Left ventricle myocardium inferior (tissue), 1 donor: ENCODE results near the gene TSPAN7. TPM values are rescaled to one million over a fixed set of nuclear protein-coding genes. Genes with fewer than 3 reads are reported as not detected.
A peak's percentile ranks its signal among the peaks of the same experiment; 100 is the strongest.

Experiments used
- DNase-seq: peaks from one replicate; pipeline ENCODE4 v3.0.0-alpha.2; 2020
- H3K27ac ChIP-seq: fragments of 200-600 bp; replicated peaks from 2 replicates; pipeline ENCODE4 v1.8.0; 2021
- H3K27me3 ChIP-seq: fragments of 200-600 bp; 2 replicates; pipeline ENCODE4 v1.8.0; 2021; ENCODE audit warnings: low read depth
- H3K36me3 ChIP-seq: fragments of 200-600 bp; 2 replicates; pipeline ENCODE4 v1.8.0; 2021
- H3K4me1 ChIP-seq: fragments of 200-600 bp; 2 replicates; pipeline ENCODE4 v1.8.0; 2021
- H3K4me3 ChIP-seq: fragments of 200-600 bp; 2 replicates; pipeline ENCODE4 v1.8.0; 2021; ENCODE audit warnings: mild to moderate bottlenecking, moderate library complexity
- H3K9me3 ChIP-seq: fragments of 200-600 bp; replicated peaks from 2 replicates; pipeline ENCODE4 v1.8.0; 2021
- CTCF ChIP-seq: fragments of 200-600 bp; IDR thresholded peaks from 2 replicates; pipeline ENCODE4 v1.8.0; 2021; ENCODE audit warnings: antibody characterized with exemption, mild to moderate bottlenecking, borderline replicate concordance
- intact Hi-C: fragments of 100-400 bp; cut with micrococcal nuclease; formaldehyde crosslinking; loops from one replicate; pipeline ENCODE4 v1.11.0; 2022
- total RNA-seq: library from RNA; stranded (reverse); fragmentation: NEBNext Ultra II Directional; extraction: Animal tissue kit (Norgen Biotek cat#: 25700); gene quantifications from one replicate; pipeline ENCODE4 v1.2.1, GENCODE V29; 2021
- donor health status: DM: no; HTN: yes; CAD: no; lungs with severe emphysema.

The TSPAN7 gene
- total RNA-seq, 1 donor from 2014 or later: 14.8 TPM

DNA sequence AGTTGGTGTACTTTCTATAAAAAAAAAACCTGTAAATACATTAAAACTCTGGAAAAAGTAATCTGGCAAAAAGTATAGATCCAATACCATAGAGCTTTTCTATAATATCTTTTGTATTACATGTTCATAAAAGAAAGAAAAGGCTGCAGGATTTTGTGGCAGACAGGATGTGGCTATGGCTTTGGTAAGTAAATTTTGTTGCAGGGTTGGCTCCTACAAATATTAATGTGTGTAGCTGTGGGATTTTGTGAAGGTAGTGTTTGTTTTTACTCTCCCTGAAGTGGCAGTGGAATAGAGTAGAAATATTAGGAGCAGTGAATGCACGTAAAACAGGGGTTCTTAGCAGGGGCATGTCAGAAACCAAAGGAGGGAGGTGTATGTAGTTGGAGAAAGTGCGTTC lies 84.8 kb downstream of the TSPAN7 start:
- intact Hi-C loops: no loop called here
- H3K4me3 ChIP-seq: no peak overlapping the region
- H3K36me3 ChIP-seq: no peaks in the 10 kb centered on the region
- no peak overlapping the region for H3K27ac ChIP-seq
- TF ChIP-seq CTCF: no peak
- no peaks in the 10 kb centered on the region for H3K9me3 ChIP-seq
- DNase-seq: no peak
- no peaks in the 10 kb centered on the region for H3K27me3 ChIP-seq
- peaks cover 13% of the 10 kb centered on the region for H3K4me1 ChIP-seq

DNA sequence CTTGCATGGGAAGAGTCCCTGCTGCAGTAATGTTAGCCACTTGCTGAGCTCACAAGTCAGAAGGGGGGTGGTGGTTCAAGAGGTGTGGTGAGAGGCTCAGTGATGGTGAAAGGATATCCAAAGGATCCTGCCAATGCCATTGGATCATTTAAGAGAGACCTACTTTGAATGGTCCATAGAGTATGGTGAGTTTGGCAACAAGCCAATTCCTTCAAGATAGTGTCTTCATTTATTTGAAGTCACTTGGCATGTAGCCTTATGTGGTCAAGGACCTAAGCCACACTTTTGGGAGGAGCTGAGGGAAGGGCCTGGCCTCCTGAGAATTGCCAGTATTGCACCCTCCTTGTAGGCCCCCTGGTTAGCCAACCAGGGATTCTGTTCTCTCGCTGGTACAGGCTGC lies 87.9 kb downstream of the TSPAN7 start:
- intact Hi-C loops: no loop called here

DNA sequence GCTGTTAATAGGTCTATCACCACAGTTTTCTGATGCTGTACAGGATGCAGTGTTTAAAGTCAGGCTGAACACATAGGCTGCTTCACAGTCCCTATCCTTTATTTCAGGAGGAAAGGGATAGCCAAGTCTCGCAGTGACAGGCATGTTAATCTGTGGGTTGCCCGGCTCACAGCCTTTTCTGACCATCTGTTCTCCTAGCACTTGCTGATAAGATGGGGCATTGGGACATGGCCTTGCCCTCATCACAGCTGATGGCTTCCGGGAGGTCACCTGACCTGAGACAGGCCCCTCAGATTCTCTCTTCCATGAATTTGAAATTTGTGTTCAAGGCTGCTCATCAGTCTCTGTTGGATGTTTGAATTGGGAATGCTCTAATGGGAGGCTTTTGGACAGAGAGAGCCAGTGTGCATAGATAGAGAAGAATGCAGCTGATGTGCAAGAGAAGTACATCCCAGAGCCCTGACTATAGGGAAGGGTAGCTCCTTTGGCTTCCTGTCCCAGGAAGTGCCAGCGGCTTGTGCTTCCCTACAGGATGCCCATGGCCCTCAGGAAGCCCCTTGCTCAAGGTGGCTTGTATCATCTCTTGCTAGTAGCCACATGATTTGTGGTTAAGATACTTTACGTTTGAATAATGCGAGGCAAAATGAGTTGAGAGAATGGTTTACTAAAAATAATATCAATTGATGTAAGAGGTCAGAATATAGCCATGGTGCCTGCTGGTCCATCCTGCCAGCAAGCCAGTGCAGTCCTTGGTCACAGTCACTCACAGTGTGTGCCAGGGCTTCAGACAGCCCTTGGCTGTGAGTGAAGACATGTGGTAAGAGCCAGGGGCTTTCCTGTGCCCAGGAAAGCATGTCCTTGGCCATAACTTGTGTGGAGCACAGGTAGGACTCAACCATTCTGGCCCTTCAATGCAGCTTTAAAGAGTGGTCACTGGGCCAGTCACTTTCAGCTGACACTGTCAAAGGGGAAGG lies 88.6 kb downstream of the TSPAN7 start:
- DNase-seq: no peak
- H3K4me1 ChIP-seq: peaks cover 13% of the 10 kb centered on the region
- intact Hi-C loops: no loop called here
- H3K9me3 ChIP-seq: no peaks in the 10 kb centered on the region
- H3K4me3 ChIP-seq: no peak overlapping the region
- no peaks in the 10 kb centered on the region for H3K27me3 ChIP-seq
- no peak for TF ChIP-seq CTCF
- H3K36me3 ChIP-seq: no peaks in the 10 kb centered on the region
- H3K27ac ChIP-seq: no peak overlapping the region

More for the DNA sequence above, 87.9 kb downstream of the TSPAN7 start:
- Histone ChIP-seq H3K4me1 (peaks cover 13% of the 10 kb centered on the region), H3K9me3 (no peaks in the 10 kb centered on the region), H3K4me3 (no peak overlapping the region), H3K27me3 (no peaks in the 10 kb centered on the region), H3K27ac (no peak overlapping the region), H3K36me3 (no peaks in the 10 kb centered on the region)
- DNase-seq: no peak
- TF ChIP-seq CTCF: no peak

GRCh38 chrX:38651625-38652601 lies 90.6 kb downstream of the TSPAN7 start:
- Histone ChIP-seq H3K4me1 (peaks cover 13% of the 10 kb centered on the region), H3K27me3 (no peaks in the 10 kb centered on the region), H3K27ac (peak overlapping the region; percentile 42), H3K36me3 (no peaks in the 10 kb centered on the region), H3K4me3 (no peak overlapping the region), H3K9me3 (no peaks in the 10 kb centered on the region)
- DNase-seq: no peak
- intact Hi-C loops: no loop called here
- TF ChIP-seq CTCF: no peak

DNA sequence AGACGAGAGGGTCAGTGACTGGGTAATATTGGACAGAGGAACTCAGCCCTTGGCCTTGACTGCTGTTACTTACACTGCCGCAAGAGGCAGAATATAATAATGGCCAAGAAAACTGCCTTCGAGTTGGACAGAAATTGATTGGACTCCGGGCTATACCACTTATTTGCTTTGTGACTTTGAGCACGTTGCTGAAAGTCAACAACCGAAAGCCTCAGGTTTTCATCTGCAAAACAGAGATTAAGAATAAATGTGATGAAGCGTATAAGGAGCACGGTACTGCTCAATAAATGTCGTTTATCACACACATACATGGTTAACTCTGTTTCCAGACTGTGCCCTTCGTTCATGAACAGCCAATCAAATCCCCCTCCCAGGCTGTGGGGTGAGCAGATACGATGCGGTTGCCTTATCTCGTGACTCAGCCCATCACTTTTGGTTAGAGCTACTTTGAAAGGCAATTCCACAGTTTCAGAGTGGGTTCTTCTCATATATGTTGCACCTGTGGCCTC lies 91.6 kb downstream of the TSPAN7 start:
- intact Hi-C loops: no loop called here
- Histone ChIP-seq H3K4me3 (no peak overlapping the region), H3K4me1 (peaks cover 13% of the 10 kb centered on the region), H3K36me3 (no peaks in the 10 kb centered on the region), H3K27me3 (no peaks in the 10 kb centered on the region), H3K9me3 (no peaks in the 10 kb centered on the region), H3K27ac (no peak overlapping the region)
- TF ChIP-seq CTCF: no peak
- no peak for DNase-seq
